ENCODE results near the gene S1PR5. TPM values are rescaled to one million over a fixed set of nuclear protein-coding genes. Genes with fewer than 3 reads are reported as not detected.

Gene S1PR5
- total RNA-seq, 3 donors from 2014 or later: 0.16 to 1.2 (median 0.66) TPM

GRCh38 chr19:10565028-10565566, 47.9 kb upstream of the S1PR5 start:
- Histone ChIP-seq H3K27ac (peak overlapping the region; percentile 80 to 89), H3K36me3 (no peaks in the 10 kb centered on the region), H3K9me3 (no peaks in the 10 kb centered on the region), H3K27me3 (no peaks in the 10 kb centered on the region), H3K4me1 (peaks cover 0 to 12% of the 10 kb centered on the region in 2 donors), H3K4me3 (peak overlapping the region; percentile 87 to 91 (median 90))
- intact Hi-C loops (cut with DNase I; ENCODE audit: low total_unique reads): no loop called here
- TF ChIP-seq POLR2A (IDR thresholded peaks at IDR 0.05): no peak
- peak in 1 of 3 donors; percentile 14 for TF ChIP-seq CTCF (IDR thresholded peaks at IDR 0.05)
- TF ChIP-seq POLR2AphosphoS5 (IDR thresholded peaks at IDR 0.05): no peak
- DNase-seq (ENCODE audit: low spot score in 2 of 2): peak in 1 of 2 donors; percentile 32

GRCh38 chr19:10562609-10563008, 45.4 kb upstream of the S1PR5 start:
- DNase-seq (ENCODE audit: low spot score in 2 of 2): no peak
- H3K27me3 ChIP-seq: no peaks in the 10 kb centered on the region
- H3K36me3 ChIP-seq: no peaks in the 10 kb centered on the region
- peaks cover 0 to 12% of the 10 kb centered on the region in 2 donors for H3K4me1 ChIP-seq
- intact Hi-C loops (cut with DNase I; ENCODE audit: low total_unique reads): no loop called here
- TF ChIP-seq POLR2A (IDR thresholded peaks at IDR 0.05): no peak
- TF ChIP-seq CTCF (IDR thresholded peaks at IDR 0.05): no peak
- no peak for TF ChIP-seq POLR2AphosphoS5 (IDR thresholded peaks at IDR 0.05)
- no peak overlapping the region for H3K27ac ChIP-seq
- H3K4me3 ChIP-seq: no peak overlapping the region
- H3K9me3 ChIP-seq: no peaks in the 10 kb centered on the region

- no peaks in the 10 kb centered on the region for H3K9me3 ChIP-seq
- H3K4me1 ChIP-seq: peaks cover 0 to 5% of the 10 kb centered on the region in 2 donors
- H3K27me3 ChIP-seq: no peaks in the 10 kb centered on the region
- TF ChIP-seq POLR2AphosphoS5 (IDR thresholded peaks at IDR 0.05) (no peak), CTCF (IDR thresholded peaks at IDR 0.05) (no peak), POLR2A (IDR thresholded peaks at IDR 0.05) (no peak)
- no peak overlapping the region for H3K4me3 ChIP-seq
- intact Hi-C loops (cut with DNase I; ENCODE audit: low total_unique reads): no loop called here
- H3K36me3 ChIP-seq: no peaks in the 10 kb centered on the region
- no peak overlapping the region for H3K27ac ChIP-seq
- DNase-seq (ENCODE audit: low spot score in 2 of 2): no peak
These were observed 42.9 kb upstream of the S1PR5 start for GRCh38 chr19:10560154-10560553.

- Histone ChIP-seq H3K27me3 (no peaks in the 10 kb centered on the region), H3K36me3 (peaks cover under 1% of the 10 kb centered on the region), H3K4me3 (no peak overlapping the region), H3K9me3 (no peaks in the 10 kb centered on the region), H3K27ac (no peak overlapping the region), H3K4me1 (no peaks in the 10 kb centered on the region)
- no peak for DNase-seq (ENCODE audit: low spot score in 2 of 2)
- intact Hi-C loops (cut with DNase I; ENCODE audit: low total_unique reads): no loop called here
- TF ChIP-seq CTCF (IDR thresholded peaks at IDR 0.05) (no peak), POLR2A (IDR thresholded peaks at IDR 0.05) (no peak), POLR2AphosphoS5 (IDR thresholded peaks at IDR 0.05) (no peak)
These were observed 40.5 kb upstream of the S1PR5 start for GRCh38 chr19:10557603-10558197.

GRCh38 chr19:10555610-10555973, 38.3 kb upstream of the S1PR5 start:
- no peaks in the 10 kb centered on the region for H3K4me1 ChIP-seq
- TF ChIP-seq POLR2A (IDR thresholded peaks at IDR 0.05): no peak
- TF ChIP-seq POLR2AphosphoS5 (IDR thresholded peaks at IDR 0.05): no peak
- no peak for TF ChIP-seq CTCF (IDR thresholded peaks at IDR 0.05)
- H3K4me3 ChIP-seq: no peak overlapping the region
- H3K27ac ChIP-seq: peak overlapping the region; percentile 64 to 76
- no peaks in the 10 kb centered on the region for H3K27me3 ChIP-seq
- H3K9me3 ChIP-seq: no peaks in the 10 kb centered on the region
- no peak for DNase-seq (ENCODE audit: low spot score in 2 of 2)
- intact Hi-C loops (cut with DNase I; ENCODE audit: low total_unique reads): no loop called here
- peaks cover 4% of the 10 kb centered on the region for H3K36me3 ChIP-seq

All from breast epithelium (tissue), 4 donors.